GM19025 (cell line): ENCODE measurements around the gene ODAM.
"Not testable (repeated sequence)": the region's sequence is repeated elsewhere in the genome, so short reads cannot be mapped to it uniquely, and the experiment has no call there.

Experiments used
- ATAC-seq: cut with Tn5 transposase; IDR thresholded peaks from one replicate; pipeline ENCODE4 v1.9.1; 2021; ENCODE audit warnings: mild to moderate bottlenecking, low read depth, moderate library complexity; ENCODE audit not compliant: unreplicated experiment

Gene ODAM

GRCh38 chr4:70195425-70195824 is at the start of gene ODAM:
Gene ODAM, plus strand, starts transcription at chr4:70195725. Its CDS starts 819 bp downstream, at chr4:70196544.
- ATAC-seq: no peak

GRCh38 chr4:70151271-70151670 is 44.3 kb upstream of the ODAM start:
- no peak for ATAC-seq

- no peak for ATAC-seq
Observed at GRCh38 chr4:70152088-70152487, 43.4 kb upstream of the ODAM start.

GRCh38 chr4:70153937-70154336 is 41.6 kb upstream of the ODAM start, which contains the start of gene PRR27:
Gene PRR27, plus strand, starts transcription at chr4:70154237. Its CDS starts 139 bp downstream, at chr4:70154376.
- ATAC-seq: no peak

GRCh38 chr4:70158576-70158975 is 36.9 kb upstream of the ODAM start:
- no peak for ATAC-seq

- ATAC-seq: no peak
Observed at GRCh38 chr4:70177090-70177489, 18.4 kb upstream of the ODAM start.

- ATAC-seq: no peak
Observed at GRCh38 chr4:70178075-70178660, 17.4 kb upstream of the ODAM start.

- no peak for ATAC-seq
Observed at GRCh38 chr4:70179811-70180210, 15.7 kb upstream of the ODAM start.

GRCh38 chr4:70181864-70182263 is 13.7 kb upstream of the ODAM start:
- ATAC-seq: no peak

- ATAC-seq: no peak
Observed at GRCh38 chr4:70182517-70183167, 12.9 kb upstream of the ODAM start.

GRCh38 chr4:70183168-70183939 is 12.2 kb upstream of the ODAM start:
- ATAC-seq: peak; percentile 72

- no peak for ATAC-seq
Observed at GRCh38 chr4:70183940-70184246, 11.6 kb upstream of the ODAM start.

GRCh38 chr4:70187216-70187615 is 8.3 kb upstream of the ODAM start:
- ATAC-seq: no peak

GRCh38 chr4:70190579-70190978 is 4.9 kb upstream of the ODAM start:
- ATAC-seq: no peak

- ATAC-seq: no peak
Observed at GRCh38 chr4:70191647-70192046, 3.9 kb upstream of the ODAM start.

GRCh38 chr4:70192895-70193294 is 2.6 kb upstream of the ODAM start:
- ATAC-seq: no peak

GRCh38 chr4:70196857-70197256 is 1.3 kb downstream of the ODAM start:
- ATAC-seq: no peak

- ATAC-seq: no peak
Observed at GRCh38 chr4:70197842-70198241, 2.3 kb downstream of the ODAM start.

GRCh38 chr4:70203601-70204000 is 8.1 kb downstream of the ODAM start:
- no peak for ATAC-seq

- not testable (repeated sequence) for ATAC-seq
Observed at GRCh38 chr4:70212752-70213151, 17.2 kb downstream of the ODAM start.

GRCh38 chr4:70216109-70216508 is 20.6 kb downstream of the ODAM start:
- ATAC-seq: not testable (repeated sequence)

- not testable (repeated sequence) for ATAC-seq
Observed at GRCh38 chr4:70216550-70216949, 21.0 kb downstream of the ODAM start.
